Activated T-cell treated with anti-CD3 and anti-CD28 coated beads, Interleukin-2, amount 50 U/mL, for 48 hours (primary cell): ENCODE results near the gene KMT2D.

Source experiments
- DNase-seq, 2 experiments: peaks; one replicate each; pipeline ENCODE4 v3.0.0-alpha.2; 2020

Gene KMT2D

GRCh38 chr12:49018261-49019119, 42.1 kb downstream of the KMT2D start, which contains the start of gene PRKAG1:
PRKAG1 (minus strand) TSS chr12:49018776; CDS start chr12:49018740, 36 bp downstream.
- DNase-seq, result peak; percentile 96

- peak; percentile 70 to 74 for DNase-seq
Measured at GRCh38 chr12:49017891-49018260, 42.7 kb downstream of the KMT2D start.

- DNase-seq, result no peak
Measured at GRCh38 chr12:49015196-49015595, 45.4 kb downstream of the KMT2D start.

GRCh38 chr12:49014547-49014946, 46.0 kb downstream of the KMT2D start:
- no peak for DNase-seq

- no peak for DNase-seq
Measured at GRCh38 chr12:49013428-49013827, 47.2 kb downstream of the KMT2D start.

GRCh38 chr12:49012739-49013138, 47.9 kb downstream of the KMT2D start:
- no peak for DNase-seq
